ENCODE measurements around the gene SYNDIG1L.
"Not testable (repeated sequence)": the region's sequence is repeated elsewhere in the genome, so short reads cannot be mapped to it uniquely, and the experiment has no call there.

Gene SYNDIG1L

DNA sequence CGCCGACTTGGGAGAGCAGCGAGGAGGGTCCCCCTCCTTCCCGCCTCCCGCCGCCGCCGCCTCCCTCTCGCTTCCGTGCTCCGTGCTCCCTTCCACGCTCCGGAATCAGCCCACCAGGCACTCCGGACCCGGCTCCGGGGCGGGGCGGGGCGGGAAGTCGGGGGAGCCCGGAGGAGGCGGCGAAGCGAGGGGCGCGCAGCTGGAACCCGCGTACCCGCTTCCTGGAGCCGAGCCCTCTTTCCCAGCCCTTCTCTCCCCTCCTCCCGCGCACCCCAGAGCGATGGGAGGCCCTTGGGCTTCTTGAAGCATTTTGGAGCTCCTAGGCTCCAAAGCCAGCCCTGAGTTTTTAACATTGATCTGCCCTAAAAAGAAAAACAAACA, at the start of gene SYNDIG1L:
Gene SYNDIG1L (minus strand): TSS at position 9 of the 381 bp plus-strand sequence. CDS start 16,466 bp downstream, outside the sequence.
- no peak for DNase-seq

DNA sequence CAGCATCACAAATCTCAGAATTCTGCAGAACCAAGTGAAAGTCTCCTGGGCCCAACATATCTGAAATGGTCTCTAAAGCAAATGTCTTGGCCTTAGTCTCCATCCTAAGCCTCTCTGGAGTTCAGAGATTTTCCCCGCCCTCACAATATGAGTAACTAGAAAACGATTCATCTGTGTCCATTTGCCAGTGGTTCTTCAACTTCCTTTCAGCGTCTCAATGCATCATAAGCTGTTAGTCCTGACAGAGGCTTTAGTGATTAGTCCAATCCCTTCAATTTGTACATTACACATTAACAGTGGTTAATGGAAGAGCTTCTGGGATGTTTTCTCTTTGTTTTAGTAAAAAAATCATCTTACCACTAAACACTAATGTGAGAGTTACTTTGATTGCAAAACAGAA, 49.7 kb upstream of the SYNDIG1L start:
- DNase-seq, result no peak

DNA sequence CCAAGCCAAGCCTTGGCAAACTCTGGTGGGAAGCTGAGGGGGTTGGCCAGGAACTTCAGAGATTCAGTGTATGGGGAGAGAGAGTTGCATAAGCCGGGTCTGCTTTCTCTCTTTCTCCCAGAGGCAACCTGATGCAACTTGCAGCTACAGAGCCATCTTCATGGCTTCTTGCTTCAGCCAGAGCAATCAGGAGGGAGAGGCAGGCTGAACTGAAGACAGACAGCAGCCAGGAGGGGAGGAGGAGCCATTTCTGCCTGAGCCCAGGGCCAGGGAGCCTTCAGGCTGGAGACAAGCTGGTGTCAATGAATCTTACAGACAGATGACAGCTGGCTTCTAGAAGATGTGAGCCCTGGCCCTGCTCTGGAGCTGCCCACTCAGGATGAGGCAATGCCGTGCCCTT, 48.4 kb upstream of the SYNDIG1L start:
- DNase-seq, result no peak

DNA sequence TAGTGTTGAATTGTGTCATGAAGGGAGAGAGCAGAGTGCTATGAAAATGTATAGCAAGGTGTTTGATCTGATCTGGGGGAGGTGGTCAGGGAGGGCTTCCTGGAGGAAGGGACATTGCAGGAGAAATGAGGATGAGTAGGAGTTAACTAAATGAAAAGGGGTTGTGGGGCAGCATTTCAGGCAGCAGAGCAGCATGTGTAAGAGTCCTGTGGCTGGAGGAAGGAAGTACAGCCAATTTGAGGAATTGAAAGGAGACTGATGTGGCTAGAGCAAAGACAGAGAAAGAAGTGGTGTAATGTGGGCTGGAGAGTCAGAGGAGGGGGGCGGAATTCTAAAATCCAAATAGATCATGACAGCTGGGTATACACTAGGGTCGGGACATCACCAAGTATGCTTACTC, 46.6 kb upstream of the SYNDIG1L start:
- no peak for DNase-seq

DNA sequence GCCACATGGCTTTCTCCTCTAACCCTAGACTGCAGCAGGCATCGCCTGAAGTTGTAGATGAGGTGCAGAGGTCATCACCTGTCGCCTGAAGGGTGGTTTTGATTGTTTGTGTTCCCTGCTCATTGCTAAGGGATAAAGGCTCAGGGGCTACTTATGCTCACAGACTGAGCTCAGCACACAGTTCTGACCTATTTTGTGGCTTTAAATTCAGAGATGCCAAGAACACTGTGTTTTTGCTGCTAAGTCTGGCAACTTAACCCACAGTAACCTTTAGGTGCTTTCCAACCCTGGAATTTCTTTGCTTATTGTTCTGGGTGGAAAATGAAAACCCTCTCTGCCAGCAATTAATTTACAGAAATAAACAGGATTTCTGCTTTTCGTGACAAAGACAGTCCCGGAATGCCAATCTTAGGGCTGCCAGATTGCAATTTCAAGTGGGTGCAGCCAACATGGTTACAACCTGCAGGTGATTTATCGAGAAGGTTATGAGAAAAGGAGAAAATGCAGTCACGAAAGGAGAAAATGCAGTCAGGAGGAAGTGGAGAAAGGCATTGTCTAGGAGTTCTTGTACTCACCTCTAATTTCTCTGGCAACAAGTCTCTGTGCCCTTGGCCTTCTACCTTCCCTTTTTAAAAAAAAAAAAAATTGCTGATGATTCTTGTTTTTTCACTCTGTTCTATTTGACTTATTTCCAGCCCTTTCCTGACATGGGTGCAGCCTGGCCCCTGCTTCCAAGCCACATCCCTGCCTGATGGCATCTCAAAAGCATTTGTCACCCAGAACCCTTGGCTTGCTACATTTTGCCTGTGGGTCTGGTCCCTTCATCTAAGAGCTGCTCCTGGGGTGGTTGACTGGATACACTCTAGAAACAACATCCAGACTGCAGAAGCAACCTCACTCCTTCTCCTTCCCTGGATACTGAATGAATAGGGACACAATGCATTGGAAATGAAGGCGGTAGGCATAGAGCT, 43.8 kb upstream of the SYNDIG1L start:
- DNase-seq, result no peak

DNA sequence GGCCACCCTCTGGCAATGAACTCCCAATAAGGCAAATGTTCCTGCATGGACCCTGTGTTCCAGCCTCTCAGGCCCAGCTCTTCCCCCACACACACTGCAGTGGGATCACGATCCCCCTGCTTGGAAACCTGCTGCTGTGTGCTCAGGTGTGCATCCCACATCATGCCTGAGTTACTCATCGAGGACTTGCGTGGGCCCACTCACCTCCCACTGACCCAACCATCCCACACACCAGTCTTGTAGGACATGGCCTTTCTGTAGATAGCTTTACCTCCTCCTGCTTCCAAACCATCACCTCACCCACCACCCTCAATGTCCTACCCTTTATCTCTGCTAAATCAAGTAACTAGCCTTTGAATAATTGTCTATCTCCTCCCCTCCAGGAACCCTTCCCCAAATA, 42.5 kb upstream of the SYNDIG1L start:
- DNase-seq, result no peak

DNA sequence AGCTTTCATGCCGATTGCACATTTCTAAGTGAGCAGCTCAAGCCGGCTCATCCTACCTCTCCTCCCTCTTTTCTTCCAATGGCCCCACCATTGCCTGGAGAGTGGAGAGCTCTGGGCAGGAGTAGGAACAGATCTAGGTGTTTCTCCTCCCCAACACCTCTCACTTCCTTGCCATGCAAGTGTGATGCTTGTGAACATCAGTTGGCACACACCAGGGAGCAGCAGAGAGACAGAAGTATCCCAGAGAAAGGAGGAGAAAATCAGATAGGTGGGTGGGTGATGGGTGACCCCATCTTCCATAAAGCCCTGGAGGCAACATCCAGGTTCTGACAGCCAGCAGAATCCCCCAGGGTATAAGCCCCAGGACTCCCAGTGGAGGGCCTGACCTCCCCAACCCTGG, 39.3 kb upstream of the SYNDIG1L start:
- no peak for DNase-seq

DNA sequence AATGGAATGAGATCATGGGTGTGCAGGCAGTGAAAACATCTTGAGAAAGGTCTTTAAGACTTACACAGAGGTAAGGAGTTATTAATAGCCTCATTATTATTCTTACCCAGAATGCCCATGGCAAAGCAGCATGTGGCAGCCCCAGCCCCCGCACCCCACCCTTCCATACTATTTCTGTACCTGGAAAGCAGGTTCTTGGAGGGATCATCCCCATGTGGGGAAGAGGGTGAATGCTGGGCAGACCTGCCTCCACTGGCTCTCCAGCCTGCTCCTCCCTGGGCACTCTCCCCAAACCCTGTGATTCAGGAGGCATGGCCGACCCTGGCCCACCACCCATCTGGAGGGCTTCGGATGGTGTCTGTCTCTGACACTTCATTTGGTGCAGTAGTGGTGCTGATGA, 38.8 kb upstream of the SYNDIG1L start:
- no peak for DNase-seq

DNA sequence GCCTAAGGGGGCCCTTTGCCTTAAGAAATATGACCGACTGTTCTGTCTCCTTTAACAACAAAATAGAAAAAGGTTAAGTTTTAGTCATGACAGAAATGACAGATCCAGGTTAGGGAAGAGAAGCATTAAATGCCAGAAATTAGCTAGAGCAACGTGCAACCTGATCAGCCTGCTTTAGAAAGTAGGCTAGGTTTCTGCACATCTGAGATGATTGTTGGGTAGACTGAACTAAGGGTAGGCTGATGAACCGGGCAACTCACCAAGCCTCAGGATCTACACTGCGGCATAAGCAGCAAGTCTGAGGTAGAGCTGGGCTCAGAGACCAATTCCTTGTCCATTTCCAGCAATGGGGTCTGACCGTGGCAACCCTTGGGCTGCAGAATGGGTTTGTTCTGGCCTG, 37.7 kb upstream of the SYNDIG1L start:
- DNase-seq, result no peak

DNA sequence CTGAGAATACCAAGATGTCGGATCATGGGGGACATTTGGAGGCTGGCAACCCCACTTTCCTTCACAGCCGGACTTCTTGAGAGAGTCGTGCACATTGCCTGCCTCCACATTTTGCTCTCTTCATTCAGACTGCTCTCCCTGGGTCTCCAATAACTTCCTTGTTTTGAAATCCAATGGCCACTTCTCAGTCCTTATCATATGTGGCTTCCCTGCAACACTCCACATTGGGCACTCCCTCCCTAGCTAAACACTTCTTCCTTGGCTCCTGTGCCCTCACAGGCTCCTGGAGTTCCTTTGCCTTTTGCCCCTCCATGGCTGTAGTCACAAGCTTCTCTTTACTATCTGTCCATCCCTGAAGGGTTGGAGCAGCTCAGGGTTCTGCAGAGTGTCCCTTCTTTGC, 37.0 kb upstream of the SYNDIG1L start:
- DNase-seq, result no peak

DNA sequence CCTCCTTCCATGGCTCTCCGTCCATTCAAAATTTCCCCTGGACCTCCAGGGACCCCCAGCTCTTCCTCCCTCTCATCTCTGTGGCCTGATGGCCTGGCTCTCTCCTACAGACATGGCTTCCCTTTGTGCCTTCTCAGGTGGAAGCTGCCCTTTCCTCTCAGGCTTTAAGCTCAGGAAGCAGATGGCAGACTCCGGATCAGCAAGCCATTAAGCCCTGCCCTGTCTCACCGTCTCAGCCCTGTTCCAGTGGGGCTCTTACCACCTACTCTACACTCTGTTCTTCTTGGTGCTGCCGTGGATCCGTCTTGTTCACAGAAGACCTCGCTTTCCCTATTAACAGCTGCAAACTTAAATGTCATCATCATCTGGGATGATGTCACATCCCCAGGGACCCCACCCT, 34.0 kb upstream of the SYNDIG1L start:
- DNase-seq, result no peak

DNA sequence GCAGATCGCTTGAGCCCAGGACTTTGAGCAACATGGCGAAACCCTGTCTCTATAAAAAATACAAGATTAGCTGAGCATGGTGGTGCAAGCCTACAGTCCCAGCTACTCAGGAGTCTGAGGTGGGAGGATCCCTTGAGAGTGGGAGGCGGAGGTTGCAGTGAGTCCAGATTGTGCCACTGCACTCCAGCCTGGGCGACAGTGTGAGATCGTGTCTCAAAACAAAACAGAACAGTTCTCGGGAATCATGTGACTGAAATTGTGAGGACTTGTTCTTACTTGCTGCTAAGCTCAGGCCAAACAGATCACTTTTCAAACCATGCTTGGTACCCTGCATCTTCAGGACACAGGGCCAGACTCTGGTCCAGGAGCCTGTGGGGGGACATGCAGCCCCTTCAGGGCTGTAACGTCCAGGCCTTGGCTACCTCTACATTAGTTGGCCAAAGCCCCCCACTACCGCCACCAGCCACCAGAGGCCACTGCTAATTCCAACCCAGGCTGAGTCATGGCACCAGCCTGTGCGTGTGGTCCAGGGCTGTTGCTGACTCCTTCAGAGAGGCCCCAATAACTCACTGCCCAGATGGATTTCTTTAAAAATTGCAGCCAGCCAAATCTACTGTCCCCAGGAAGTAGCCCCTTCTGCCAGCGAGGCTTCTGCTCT, 33.4 kb upstream of the SYNDIG1L start:
- no peak for DNase-seq

DNA sequence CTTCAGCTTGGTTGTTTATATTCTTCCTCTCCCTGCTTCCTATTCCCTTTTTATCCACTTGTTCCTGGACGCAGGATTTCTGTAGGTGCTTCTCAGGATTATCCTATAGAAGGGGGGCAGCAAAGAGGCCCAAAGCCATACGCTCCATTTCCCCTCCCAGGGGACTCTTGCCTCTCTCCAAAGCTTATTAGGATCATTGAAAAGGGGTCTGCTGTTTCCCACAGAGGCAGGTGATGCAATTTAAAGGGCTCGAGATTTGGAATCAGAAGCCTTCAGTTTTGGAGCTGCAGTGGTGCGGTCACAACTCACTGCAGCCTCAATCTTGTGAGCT, 31.5 kb upstream of the SYNDIG1L start:
- peak; percentile 60 for DNase-seq

DNA sequence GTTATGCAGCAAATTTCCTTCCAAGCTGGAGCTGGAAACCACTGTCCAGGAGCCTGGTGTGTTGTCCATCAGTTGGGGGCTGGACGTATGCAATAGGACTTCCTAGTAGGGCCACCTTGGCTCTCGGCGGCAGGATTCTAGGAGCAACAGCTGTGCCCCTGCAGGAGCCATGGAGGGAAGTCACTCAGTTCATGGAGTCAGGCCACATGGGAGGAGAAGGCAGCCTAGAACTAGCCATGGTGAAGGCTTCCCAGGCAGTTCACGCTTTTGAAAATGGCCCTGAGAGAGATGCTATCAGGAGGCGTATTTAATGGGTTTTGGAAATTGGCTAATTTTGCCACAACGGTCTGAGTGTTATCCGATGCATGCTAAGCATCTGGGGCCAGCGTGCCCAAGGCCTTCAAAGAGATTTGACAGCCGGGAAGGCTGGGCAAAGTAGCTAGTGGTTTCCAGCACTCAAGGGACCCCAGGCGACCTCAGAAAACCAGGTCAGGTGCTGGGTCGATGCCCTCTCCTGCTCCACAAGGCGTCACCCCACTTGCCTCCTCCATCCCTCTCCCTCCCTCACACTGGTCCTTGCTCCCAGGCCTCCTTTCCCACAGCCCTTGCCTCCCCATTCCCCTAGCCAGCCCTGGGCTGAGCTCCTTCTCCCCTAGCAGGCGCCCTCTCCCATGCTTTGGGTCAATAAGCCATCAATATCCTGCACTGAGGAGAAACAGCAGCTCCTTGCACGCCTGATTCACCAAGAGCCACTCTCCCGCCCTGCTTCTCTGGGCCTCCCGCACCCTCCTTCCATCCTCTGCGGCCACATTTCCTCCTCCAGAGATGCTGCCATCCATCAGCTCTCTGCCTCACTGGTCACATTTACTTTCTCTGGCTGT, 30.9 kb upstream of the SYNDIG1L start:
- no peak for DNase-seq

DNA sequence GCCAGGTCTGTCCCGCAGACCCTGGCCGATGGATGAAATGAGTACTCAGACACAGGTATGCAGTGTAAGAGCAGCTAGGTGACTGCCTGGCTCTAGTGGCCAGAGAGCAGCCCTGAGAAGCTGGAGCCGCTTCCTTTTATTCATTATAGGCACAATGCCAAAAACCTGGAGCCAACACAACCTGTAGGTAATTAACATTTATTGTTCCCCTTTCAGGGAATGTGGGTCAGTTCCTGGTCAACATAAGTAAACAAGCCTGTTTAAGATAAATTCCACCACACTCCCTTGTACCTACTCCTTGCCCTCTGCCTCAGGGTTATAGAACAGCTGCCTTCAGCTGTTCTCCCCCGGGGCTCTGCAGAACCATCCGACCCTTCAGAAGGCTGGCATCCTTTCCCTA, 28.4 kb upstream of the SYNDIG1L start:
- not testable (repeated sequence) for DNase-seq

DNA sequence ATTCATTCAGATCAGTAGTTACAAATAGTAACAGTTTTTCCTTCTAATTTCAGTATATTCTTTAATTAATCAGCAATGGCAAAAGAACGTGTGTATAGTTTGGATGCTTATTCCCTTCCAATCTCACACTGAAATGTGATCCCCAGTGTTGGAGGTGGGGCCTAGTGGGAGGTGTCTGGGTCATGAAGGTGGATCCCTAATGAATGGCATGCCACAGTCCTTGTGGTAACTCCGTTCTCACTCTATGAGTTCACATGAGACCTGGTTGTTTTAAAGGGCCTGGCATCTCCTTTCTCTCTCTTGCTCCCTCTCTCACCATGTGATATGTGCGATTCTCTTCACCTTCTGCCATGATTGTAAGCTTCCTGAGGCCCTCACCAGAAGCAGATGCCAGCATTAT, 18.9 kb upstream of the SYNDIG1L start:
- no peak for DNase-seq

DNA sequence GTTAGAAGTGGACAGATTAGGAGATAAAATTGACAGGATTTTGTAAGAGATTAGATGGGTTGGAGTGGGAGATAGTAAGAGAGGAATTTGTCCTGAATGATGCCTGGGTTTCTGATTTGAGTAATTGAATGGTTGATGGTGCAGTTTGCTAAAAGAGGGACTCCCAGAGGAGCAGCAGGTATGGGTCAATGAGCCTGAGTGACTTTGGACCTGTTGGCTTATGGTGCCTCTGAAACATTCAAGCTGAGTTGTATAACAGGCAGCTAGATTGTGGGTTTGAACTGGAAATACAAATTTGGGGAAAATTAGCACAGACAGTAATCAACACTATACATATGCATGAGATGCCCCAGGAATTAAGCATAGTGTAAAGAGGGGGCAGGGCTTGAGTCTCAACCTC, 16.7 kb upstream of the SYNDIG1L start:
- no peak for DNase-seq

DNA sequence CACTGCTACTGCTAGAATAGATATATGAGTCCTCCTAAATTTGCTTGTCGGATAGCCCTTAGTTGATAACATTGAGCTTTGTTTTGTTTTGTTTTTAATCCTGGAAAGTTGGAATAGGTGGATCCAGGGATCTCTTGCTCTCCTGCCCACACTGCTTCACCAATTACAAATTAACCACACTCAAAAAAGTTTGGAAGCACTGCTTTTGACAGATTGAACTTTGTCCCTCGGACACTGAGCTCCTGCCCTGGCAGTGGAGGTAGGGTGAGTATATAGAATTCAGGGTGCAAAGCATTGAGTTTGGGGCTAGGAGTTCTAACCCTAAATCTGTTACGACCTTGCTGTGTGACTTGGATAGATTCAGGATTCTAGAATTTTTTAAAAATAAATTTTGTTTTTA, 15.1 kb upstream of the SYNDIG1L start:
- no peak for DNase-seq

DNA sequence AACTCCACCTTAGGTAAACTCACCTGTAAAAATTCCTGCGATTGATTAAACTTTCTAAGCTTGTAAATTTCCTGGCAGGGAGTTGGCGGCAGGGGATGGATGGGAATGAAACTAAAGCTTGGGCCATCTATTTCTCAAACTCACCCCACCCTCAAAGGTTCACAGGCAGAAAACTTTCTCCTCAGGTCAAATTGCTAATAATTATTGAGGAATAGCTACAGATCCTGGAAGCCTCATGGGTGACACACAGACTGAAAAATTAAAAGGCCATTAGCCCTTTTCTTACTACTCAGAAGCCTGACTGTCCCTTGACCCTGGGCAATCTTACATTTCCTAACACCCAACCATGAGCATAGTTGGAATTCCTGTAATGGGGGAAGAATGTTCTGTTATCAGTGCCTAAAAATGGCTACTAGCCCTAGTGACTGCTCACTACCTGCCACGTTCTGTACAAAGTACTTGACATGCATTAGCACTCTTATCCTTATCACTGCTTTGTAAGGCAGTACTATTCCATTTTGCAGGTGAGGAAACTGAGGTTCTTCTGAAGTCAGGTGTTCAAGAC, 12.4 kb upstream of the SYNDIG1L start:
- no peak for DNase-seq

DNA sequence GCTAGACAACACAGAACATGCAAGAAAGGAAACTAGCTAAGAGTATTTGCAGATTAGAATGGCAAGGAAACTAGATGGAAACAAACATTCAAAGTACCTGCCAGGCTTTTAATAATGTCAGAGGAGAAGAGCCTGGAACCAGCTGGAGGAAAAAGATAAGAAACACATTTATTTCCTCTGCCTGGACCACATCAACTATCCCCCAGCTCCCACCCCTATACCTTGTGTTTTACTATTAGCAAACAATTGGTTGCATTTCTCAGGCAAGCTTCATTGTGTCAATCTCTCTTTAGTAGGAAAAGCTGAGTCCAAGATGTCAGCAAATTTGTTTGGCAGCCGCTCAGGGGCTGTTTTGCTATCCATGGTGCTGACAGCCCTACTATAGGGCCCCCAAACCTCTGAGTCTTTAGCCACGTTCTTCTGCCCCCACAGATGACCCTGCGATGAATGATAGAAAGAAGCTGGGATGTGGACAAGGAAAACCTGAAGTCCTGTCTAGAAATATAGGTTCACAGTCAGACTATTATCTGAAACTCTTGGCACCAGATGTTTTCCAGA, 11.6 kb upstream of the SYNDIG1L start:
- no peak for DNase-seq

DNA sequence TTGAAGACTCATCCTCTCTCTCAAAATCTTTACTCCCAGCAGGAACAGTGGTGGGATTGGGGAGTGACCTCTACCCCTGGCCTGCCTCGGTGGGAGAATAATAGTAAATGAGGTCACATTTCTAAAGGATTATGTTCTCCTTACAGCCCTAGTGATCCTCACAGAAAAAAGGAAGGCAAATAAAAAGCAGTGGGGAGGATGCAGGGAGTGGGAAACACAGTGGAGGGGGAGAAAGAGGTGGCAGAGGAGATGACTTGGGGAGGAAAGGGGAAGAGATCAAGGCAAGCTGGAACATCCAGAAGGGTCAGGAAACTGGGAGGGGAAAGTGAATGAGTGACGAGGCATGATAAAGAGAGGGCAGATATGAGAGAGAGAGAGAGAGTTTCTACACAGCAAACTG, 8.3 kb upstream of the SYNDIG1L start:
- no peak for DNase-seq

DNA sequence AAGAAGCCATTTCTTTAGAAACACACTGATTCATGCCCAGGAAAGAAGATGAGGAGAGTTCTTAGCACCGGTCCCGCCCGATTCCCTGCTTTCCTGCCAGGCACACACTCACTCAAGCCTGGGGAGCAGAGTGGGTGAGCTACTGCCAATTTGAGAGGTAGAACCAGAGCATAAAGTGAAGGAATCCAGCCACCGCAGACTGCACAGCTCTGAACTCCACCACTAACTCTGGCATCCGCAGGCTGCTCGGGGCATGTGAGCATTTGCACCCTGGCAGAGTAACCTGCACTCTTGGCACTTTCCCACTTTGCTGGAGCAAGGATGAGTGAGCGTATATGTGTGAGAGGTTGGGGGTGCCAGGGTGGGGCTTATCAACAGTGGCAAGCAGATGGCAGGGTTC, 4.0 kb upstream of the SYNDIG1L start:
- DNase-seq, result no peak

DNA sequence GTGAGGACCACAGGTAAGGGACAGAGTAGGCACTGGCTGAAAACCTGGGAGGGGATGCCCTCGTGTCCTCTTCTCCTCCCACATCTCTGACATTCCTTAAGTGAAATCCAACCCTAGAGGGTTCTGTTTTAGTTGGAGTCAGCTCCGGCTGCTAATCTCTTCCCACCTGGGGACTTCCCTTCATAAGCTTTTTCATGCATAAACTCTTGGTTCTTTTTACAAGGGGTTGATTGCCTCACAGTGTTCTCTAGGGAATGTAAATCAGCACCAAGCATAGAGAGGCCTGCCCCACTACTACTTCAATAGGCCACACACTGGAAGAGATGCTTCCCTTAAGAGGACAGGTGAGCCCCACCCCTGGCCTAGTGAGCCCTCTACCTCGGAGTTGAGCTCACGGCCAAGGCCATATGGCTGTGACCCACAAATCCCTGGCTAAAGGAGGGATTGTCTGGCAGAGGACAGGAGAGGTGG, 3.2 kb upstream of the SYNDIG1L start:
- DNase-seq, result no peak

All from DMS79 treated with DMSO at 0.1 percent for 48 hours (cell line).